ENCODE data around the gene PTPN23. TPM values are rescaled to one million over a fixed set of nuclear protein-coding genes. Genes with fewer than 3 reads are reported as not detected.

Gene PTPN23
- total and polyA plus RNA-seq, 10 of the 15 experiments (the other 5 are each of a cell fraction or from before 2014, with no cell fraction given): 0.44 to 28.6 (median 4.4) TPM

DNA sequence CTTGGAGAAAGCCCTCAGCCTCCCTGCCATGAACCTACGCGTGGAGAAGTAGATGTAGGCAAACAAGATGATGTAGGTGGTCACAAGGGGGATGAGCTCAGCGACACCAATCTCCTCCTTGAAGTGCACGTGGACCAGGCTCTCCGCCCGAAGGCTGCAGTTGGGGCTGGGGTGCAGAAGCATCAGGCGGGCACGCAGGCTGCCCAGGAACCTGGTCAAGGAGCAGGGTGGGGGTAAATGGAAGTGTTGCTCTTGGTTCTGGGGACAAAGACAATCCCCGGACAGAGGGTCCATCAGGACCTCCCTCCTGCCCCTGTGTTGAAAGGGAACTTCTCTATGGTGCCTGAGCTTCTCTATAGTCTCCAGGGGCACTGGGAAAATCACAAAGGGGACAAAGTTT is 45.1 kb downstream of the PTPN23 start:
- CTCF ChIA-PET: no interaction called here
- 91% methylated on average over 9 of the region's 9 CpGs for WGBS (ENCODE audit: insufficient coverage, insufficient replicate concordance, low lambda C conversion rate, missing lambda C conversion rate)

More for the DNA sequence above, 45.1 kb downstream of the PTPN23 start:
- no peak overlapping the region for H3K4me2 ChIP-seq (ENCODE audit: control insufficient read depth, insufficient read depth)
- BruUV-seq (replicated peaks): no TSS peak
- no peaks in the 10 kb centered on the region for H4K20me1 ChIP-seq (ENCODE audit: control insufficient read depth, insufficient read depth)
- H3K27me3 ChIP-seq (replicated peaks in 1 of 2; ENCODE audit: control insufficient read depth in 2 of 2, insufficient read depth in 2 of 2, low read length in 1 of 2): no peaks in the 10 kb centered on the region
- intact Hi-C loops (cut with micrococcal nuclease; ENCODE audit: unreplicated experiment) (no loop called here), in situ Hi-C loops (cut with MboI) (no loop called here)
- FAIRE-seq (no peak), ATAC-seq (no peak), DNase-seq (ENCODE audit: low read depth, low spot score) (no peak)
- ChIA-PET POLR2A (interaction anchor here (0.6 kb wide), 1 partner anchor 87 kb away, joined by 3 read pairs; no protein-coding TSS in a partner anchor), SMC1A (ENCODE audit: uncharacterized antibody, unreplicated experiment) (no interaction called here), RAD21 (ENCODE audit: unreplicated experiment) (no interaction called here)
- peaks cover 20 to 27% of the 10 kb centered on the region in 2 experiments; a peak in 3 of 4 replicates for H3K36me3 ChIP-seq (ENCODE audit: control insufficient read depth in 2 of 2, insufficient read depth in 2 of 2, low read length in 1 of 2)
- H3K9ac ChIP-seq (ENCODE audit: control insufficient read depth, insufficient read depth, low read length): no peak overlapping the region
- H2AFZ ChIP-seq (ENCODE audit: control insufficient read depth, low read depth, low read length): no peak overlapping the region
- no peak for TF ChIP-seq JUND (IDR thresholded peaks at IDR 0.05; ENCODE audit: low read depth, low read length)
- TF ChIP-seq MLLT1 (IDR thresholded peaks at IDR 0.05): no peak
- no peak for TF ChIP-seq MYC (IDR thresholded peaks at IDR 0.05; ENCODE audit: insufficient read depth, insufficient read length, insufficient replicate concordance, low read length, severe bottlenecking)
- TF ChIP-seq GATAD2B (conservative IDR thresholded peaks at IDR 0.05; ENCODE audit: low read depth): no peak
- TF ChIP-seq, protein P1, sequence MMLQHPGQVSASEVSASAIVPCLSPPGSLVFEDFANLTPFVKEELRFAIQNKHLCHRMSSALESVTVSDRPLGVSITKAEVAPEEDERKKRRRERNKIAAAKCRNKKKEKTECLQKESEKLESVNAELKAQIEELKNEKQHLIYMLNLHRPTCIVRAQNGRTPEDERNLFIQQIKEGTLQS (IDR thresholded peaks at IDR 0.05; ENCODE audit: borderline replicate concordance, extremely low read depth, low read depth, low read length): no peak
- no peak for TF ChIP-seq ZSCAN29 (IDR thresholded peaks at IDR 0.05)
- no peak for TF ChIP-seq BCL11A (IDR thresholded peaks at IDR 0.05; ENCODE audit: low read depth, low read length)
- TF ChIP-seq, protein P2, sequence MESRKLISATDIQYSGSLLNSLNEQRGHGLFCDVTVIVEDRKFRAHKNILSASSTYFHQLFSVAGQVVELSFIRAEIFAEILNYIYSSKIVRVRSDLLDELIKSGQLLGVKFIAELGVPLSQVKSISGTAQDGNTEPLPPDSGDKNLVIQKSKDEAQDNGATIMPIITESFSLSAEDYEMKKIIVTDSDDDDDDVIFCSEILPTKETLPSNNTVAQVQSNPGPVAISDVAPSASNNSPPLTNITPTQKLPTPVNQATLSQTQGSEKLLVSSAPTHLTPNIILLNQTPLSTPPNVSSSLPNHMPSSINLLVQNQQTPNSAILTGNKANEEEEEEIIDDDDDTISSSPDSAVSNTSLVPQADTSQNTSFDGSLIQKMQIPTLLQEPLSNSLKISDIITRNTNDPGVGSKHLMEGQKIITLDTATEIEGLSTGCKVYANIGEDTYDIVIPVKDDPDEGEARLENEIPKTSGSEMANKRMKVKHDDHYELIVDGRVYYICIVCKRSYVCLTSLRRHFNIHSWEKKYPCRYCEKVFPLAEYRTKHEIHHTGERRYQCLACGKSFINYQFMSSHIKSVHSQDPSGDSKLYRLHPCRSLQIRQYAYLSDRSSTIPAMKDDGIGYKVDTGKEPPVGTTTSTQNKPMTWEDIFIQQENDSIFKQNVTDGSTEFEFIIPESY (IDR thresholded peaks at IDR 0.05): no peak
- no peak for TF ChIP-seq JUNB (IDR thresholded peaks at IDR 0.05)
- no peak for TF ChIP-seq IKZF1 (conservative IDR thresholded peaks at IDR 0.05)
- no peak for TF ChIP-seq TCF7 (IDR thresholded peaks at IDR 0.05; ENCODE audit: borderline replicate concordance)
- TF ChIP-seq SUPT20H (IDR thresholded peaks at IDR 0.05; ENCODE audit: borderline replicate concordance, control insufficient read depth, low read depth, low read length): no peak
- peaks cover 3% of the 10 kb centered on the region; the same call in 1 of the 2 replicates for H3K4me1 ChIP-seq (ENCODE audit: control insufficient read depth, insufficient read depth, low read length)
- H3K9me3 ChIP-seq (replicated peaks; ENCODE audit: control insufficient read depth, insufficient read depth, low read length): no peaks in the 10 kb centered on the region
- H3K27ac ChIP-seq (ENCODE audit: control insufficient read depth, insufficient read depth): no peak overlapping the region
- no peak overlapping the region for H3K4me3 ChIP-seq
- H3K79me2 ChIP-seq (ENCODE audit: control insufficient read depth, insufficient read depth, low read length): no peaks in the 10 kb centered on the region; the same call in 1 of the 2 replicates
